NCI-H2081 treated with DMSO at 0.1 percent for 48 hours (cell line): ENCODE results near the gene NELFA.

Source experiments
- DNase-seq: peaks from one replicate; lab custom pipeline; 2025; lab: John Stamatoyannopoulos, UW

NELFA gene

DNA sequence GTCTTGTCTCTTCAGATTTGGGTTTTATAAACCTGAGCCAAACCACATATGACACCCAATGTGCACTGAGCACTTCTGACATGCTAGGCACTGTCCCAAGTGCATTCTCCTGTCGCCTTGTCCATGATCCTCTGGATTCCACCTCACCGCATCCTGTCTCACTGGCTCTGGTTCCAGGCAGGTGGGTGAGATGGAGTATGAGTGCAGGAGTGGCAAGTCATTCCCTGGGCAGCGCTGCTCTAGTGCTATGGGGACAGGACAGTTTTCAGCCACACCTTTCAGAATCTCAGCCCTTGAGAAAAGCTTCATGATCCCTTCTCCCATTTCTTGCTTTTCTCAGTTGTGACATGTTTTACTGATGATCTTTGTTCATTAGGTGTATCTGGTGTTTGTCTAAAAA is 71.2 kb downstream of the NELFA start:
- DNase-seq: no peak

DNA sequence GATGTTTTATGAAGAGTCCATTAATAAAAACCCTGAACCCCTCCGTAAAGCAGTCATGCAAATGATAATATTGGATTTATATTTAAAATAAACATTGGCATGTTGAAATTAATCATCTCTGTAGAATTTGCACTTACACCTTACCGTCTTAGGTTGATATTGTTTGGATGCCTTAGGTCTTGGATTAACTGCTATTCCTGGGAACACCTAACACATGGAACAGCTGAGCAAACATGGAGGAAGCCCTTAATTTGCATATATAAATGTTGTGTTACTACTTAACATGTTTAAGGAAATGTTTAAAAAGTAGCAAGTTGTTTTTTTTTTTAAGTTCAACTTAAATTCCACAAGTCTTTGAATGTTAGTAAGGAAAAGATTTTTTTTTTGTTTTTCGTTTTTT is 75.1 kb downstream of the NELFA start:
- DNase-seq: no peak

DNA sequence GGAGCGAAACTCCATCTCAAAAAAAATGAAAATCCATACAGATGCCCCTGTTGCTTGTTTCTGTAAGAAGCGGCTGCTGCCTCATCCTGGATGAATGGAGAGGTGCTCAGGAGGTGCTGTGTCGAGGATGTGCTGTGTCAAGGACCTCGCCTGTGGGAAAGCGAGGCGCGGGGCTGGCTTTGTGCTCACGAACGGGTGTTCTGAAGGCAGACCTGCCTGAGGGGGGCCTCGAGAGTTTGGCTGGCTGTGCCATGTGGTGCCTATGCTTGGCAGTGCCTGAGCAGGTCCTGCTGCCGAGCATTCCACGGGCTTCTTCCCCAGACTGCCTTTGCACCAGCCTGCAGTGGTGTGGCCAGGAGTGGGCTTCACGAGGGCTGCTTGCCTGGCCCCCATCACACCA is 76.0 kb downstream of the NELFA start:
- no peak for DNase-seq
